Measurements from ENCODE around the gene SDCBP2. TPM values are rescaled to one million over a fixed set of nuclear protein-coding genes. Genes with fewer than 3 reads are reported as not detected.

Gene SDCBP2
- polyA plus RNA-seq, 1 of the 3 experiments (the other 2 are of a cell fraction), result 3.0 TPM

- Histone ChIP-seq H3K79me2 (ENCODE audit: insufficient read depth) (no peaks in the 10 kb centered on the region), H4K20me1 (ENCODE audit: insufficient read depth) (no peaks in the 10 kb centered on the region), H3K9me3 (no peaks in the 10 kb centered on the region), H3F3A (replicated peaks; ENCODE audit: insufficient read depth) (peaks cover 3% of the 10 kb centered on the region), H3K27me3 (ENCODE audit: insufficient read depth) (no peaks in the 10 kb centered on the region), H2AFZ (ENCODE audit: low read depth) (no peak overlapping the region), H3K9me2 (no peaks in the 10 kb centered on the region), H3K27ac (ENCODE audit: low read depth in 2 of 2, low read length in 1 of 2) (no peak overlapping the region), H3K9ac (no peak overlapping the region), H3K36me3 (replicated peaks in 1 of 2; ENCODE audit: control insufficient read depth in 1 of 2, insufficient read depth in 2 of 2, low read length in 1 of 2) (peaks cover 0 to under 1% of the 10 kb centered on the region in 2 experiments), H3K4me2 (no peak overlapping the region), H3K4me1 (ENCODE audit: control insufficient read depth in 1 of 2, insufficient read depth in 2 of 2, low read depth in 1 of 2, low read length in 1 of 2) (peaks cover 0 to 7% of the 10 kb centered on the region in 2 experiments; a peak in 1 of 4 replicates), H3K4me3 (ENCODE audit: low read depth in 2 of 2, low read length in 1 of 2) (no peak overlapping the region)
- no peak for DNase-seq
- 63% methylated on average over 5 of the region's 5 CpGs for WGBS (ENCODE audit: low lambda C conversion rate)
- TF ChIP-seq RAD21 (IDR thresholded peaks at IDR 0.05; ENCODE audit: low read length) (no peak), EP300 (IDR thresholded peaks at IDR 0.05; ENCODE audit: borderline replicate concordance in 1 of 2, low read depth in 1 of 2, low read length in 1 of 2) (no peak), SMC3 (IDR thresholded peaks at IDR 0.05; ENCODE audit: low read depth, low read length) (no peak), NFIC (IDR thresholded peaks at IDR 0.05; ENCODE audit: borderline replicate concordance) (0 out of 2 replicates have a peak, but pooled peaks have one; percentile 3), PBX3 (IDR thresholded peaks at IDR 0.05) (0 out of 2 replicates have a peak, but pooled peaks have one; percentile 7), MEF2A (IDR thresholded peaks at IDR 0.05; ENCODE audit: borderline replicate concordance, low read depth) (no peak), RCOR1 (IDR thresholded peaks at IDR 0.05; ENCODE audit: low read length) (no peak), GATA2 (CRISPR knock-in tag; IDR thresholded peaks at IDR 0.05) (no peak), IRF3 (IDR thresholded peaks at IDR 0.05; ENCODE audit: low read depth, low read length) (no peak), RXRA (IDR thresholded peaks at IDR 0.05; ENCODE audit: borderline replicate concordance, low read depth) (no peak), USF2 (IDR thresholded peaks at IDR 0.05; ENCODE audit: borderline replicate concordance, low read depth, low read length) (no peak), POLR2AphosphoS5 (IDR thresholded peaks at IDR 0.05; ENCODE audit: low read depth, low read length) (no peak), YY1 (IDR thresholded peaks at IDR 0.05; ENCODE audit: low read depth) (no peak), TCF12 (IDR thresholded peaks at IDR 0.05) (peak; percentile 17; the same call in 1 of the 2 replicates)
- POLR2A ChIA-PET, result no interaction called here
- CTCF ChIA-PET, result no interaction called here
These were observed 37.7 kb downstream of the SDCBP2 start for GRCh38 chr20:1291191-1291741.
